HepG2 (cell line): ENCODE data around the gene CHRD. TPM values are rescaled to one million over a fixed set of nuclear protein-coding genes. Genes with fewer than 3 reads are reported as not detected.
A peak's percentile ranks its signal among the peaks of the same experiment; 100 is the strongest.

Source experiments
- CENPT ChIP-seq: sonication (generic); formaldehyde crosslinking; IDR thresholded peaks from 2 replicates; pipeline ENCODE4 v1.8.0; 2022; ENCODE audit warnings: low read depth, mild to moderate bottlenecking, moderate library complexity, missing genetic modification reagents
- FOXC1 ChIP-seq: sonication (generic); formaldehyde crosslinking; IDR thresholded peaks from 2 replicates; pipeline ENCODE4 v1.8.0; 2022; ENCODE audit warnings: mild to moderate bottlenecking, missing genetic modification reagents, borderline replicate concordance
- MEIS1 ChIP-seq: sonication (generic); formaldehyde crosslinking; IDR thresholded peaks from 2 replicates; pipeline ENCODE4 v1.9.0; 2021; ENCODE audit warnings: mild to moderate bottlenecking, missing genetic modification reagents, moderate library complexity, borderline replicate concordance
- NR0B2 ChIP-seq: sonication (generic); formaldehyde crosslinking; IDR thresholded peaks from 2 replicates; pipeline ENCODE4 v1.4.0; 2020; ENCODE audit warnings: mild to moderate bottlenecking, missing genetic modification reagents
- PATZ1 ChIP-seq: sonication (generic); formaldehyde crosslinking; IDR thresholded peaks from 2 replicates; pipeline ENCODE4 v1.4.0; 2020; ENCODE audit warnings: missing genetic modification reagents
- RELA ChIP-seq: sonication (generic); formaldehyde crosslinking; IDR thresholded peaks from 2 replicates; pipeline ENCODE4 v1.4.0; 2020; ENCODE audit warnings: missing genetic modification reagents
- TEAD3 ChIP-seq: optimal IDR thresholded peaks from 2 replicates; pipeline ENCODE3; 2016; ENCODE audit warnings: borderline replicate concordance
- THAP11 ChIP-seq: IDR thresholded peaks from 2 replicates; pipeline ENCODE4 v1.6.1; 2016; ENCODE audit warnings: missing biosample characterization, missing genetic modification reagents
- XRCC5 ChIP-seq: fragments of 200-400 bp; formaldehyde crosslinking; optimal IDR thresholded peaks from 2 replicates; pipeline ENCODE3; 2017; ENCODE audit warnings: mild to moderate bottlenecking, low read length
- ZFY ChIP-seq: sonication (generic); formaldehyde crosslinking; IDR thresholded peaks from 2 replicates; pipeline ENCODE4 v1.4.0; 2020; ENCODE audit warnings: missing genetic modification reagents
- ZNF230 ChIP-seq: sonication (generic); formaldehyde crosslinking; IDR thresholded peaks from 2 replicates; pipeline ENCODE4 v1.4.0; 2020; ENCODE audit warnings: mild to moderate bottlenecking, missing genetic modification reagents
- ZNF710 ChIP-seq: sonication (generic); formaldehyde crosslinking; IDR thresholded peaks from 2 replicates; pipeline ENCODE4 v1.5.0; 2020; ENCODE audit warnings: mild to moderate bottlenecking, missing genetic modification reagents, borderline replicate concordance
- ZNF768 ChIP-seq: sonication (generic); formaldehyde crosslinking; IDR thresholded peaks from 2 replicates; pipeline ENCODE4 v1.4.0; 2020; ENCODE audit warnings: missing genetic modification reagents
- ZNF891 ChIP-seq: sonication (generic); formaldehyde crosslinking; IDR thresholded peaks from 2 replicates; pipeline ENCODE4 v1.5.0; 2020; ENCODE audit warnings: mild to moderate bottlenecking, missing genetic modification reagents
- polyA plus RNA-seq, 8 experiments: library from polyadenylated mRNA; depleted of rRNA in 3 of 8; stranded (reverse) in 7 of 8; unstranded in 1 of 8; fragments of >200 nt; fragmentation: Illumina TruSeq in 4 of 8; extraction: Trizol in 4 of 8; gene quantifications; 2 replicates each; pipeline versions ENCODE4 v1.2.1 to v1.2.3, GENCODE V29; 2011 to 2016; ENCODE audit warnings: low read depth in 4 of 8, missing spikeins in 1 of 8, mixed read lengths in 1 of 8; ENCODE audit not compliant: insufficient read depth in 1 of 8
- total RNA-seq, 5 experiments: library from RNA; depleted of rRNA; stranded (reverse); fragments of >200 nt; fragmentation: Illumina TruSeq; extraction: Trizol; gene quantifications; 2 replicates each; pipeline ENCODE4 v1.2.3, GENCODE V29; 2016; ENCODE audit warnings: low read depth in 1 of 5
- TF ChIP-seq, protein P1 (sequence below): sonication (generic); formaldehyde crosslinking; IDR thresholded peaks from 2 replicates; pipeline ENCODE4 v1.4.0; 2020; ENCODE audit warnings: mild to moderate bottlenecking, missing genetic modification reagents
- TF ChIP-seq, protein P2 (sequence below): sonication (generic); formaldehyde crosslinking; IDR thresholded peaks from 2 replicates; pipeline ENCODE4 v1.4.0; 2020; ENCODE audit warnings: missing genetic modification reagents

Gene CHRD
- total and polyA plus RNA-seq, 2 of the 13 experiments (the other 11 are each of a cell fraction or from before 2014, with no cell fraction given), result 22.2 to 35.2 TPM

DNA sequence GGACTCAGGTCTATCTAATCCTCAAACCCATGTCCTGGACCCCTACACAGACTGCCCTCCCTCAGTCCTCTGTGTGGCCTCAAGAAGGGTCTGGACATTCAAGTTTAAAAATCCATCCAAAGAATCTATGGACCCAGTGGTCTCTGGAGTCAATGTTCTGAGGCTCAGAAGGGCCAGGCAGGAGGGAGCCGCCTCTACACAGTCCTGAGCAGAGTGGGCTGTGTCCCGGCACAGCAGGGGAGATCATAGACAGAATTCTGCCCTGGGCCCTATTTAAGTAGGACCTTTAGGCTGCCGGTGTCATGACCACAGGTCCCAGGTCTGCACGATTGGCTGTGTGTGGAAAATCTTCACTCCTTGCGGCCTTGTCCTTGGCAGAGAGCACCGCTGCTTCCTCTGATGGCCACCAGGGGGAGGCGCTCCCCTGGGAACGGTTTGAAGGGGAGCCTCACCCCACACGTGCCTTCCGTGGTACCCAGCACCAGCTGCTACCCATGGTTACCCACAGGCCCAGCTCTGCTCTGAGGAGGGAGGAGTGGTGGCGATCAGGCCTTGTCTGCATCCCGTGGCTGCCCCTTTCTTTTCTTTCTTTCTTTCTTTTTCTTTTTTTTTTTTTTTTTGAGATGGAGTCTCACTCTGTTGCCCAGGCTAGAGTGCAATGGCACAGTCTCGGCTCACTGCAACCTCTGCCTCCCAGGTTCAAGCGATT lies 37.9 kb downstream of the CHRD start (continued):
- TF ChIP-seq NR0B2 (CRISPR knock-in tag), result 0 out of 2 replicates have a peak, but pooled peaks have one; percentile 39
- TF ChIP-seq RELA, result no peak
- TF ChIP-seq ZFY (CRISPR knock-in tag), result peak; percentile 63
- no peak for TF ChIP-seq ZNF230 (CRISPR knock-in tag)
- TF ChIP-seq, protein P1, sequence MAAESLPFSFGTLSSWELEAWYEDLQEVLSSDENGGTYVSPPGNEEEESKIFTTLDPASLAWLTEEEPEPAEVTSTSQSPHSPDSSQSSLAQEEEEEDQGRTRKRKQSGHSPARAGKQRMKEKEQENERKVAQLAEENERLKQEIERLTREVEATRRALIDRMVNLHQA, result no peak
- peak; percentile 48; the same call in 1 of the 2 replicates for TF ChIP-seq THAP11 (CRISPR knock-in tag)
- 0 out of 2 replicates have a peak, but pooled peaks have one; percentile 49 for TF ChIP-seq FOXC1 (CRISPR knock-in tag)
- TF ChIP-seq MEIS1 (CRISPR knock-in tag), result no peak
- 0 out of 2 replicates have a peak, but pooled peaks have one; percentile 42 for TF ChIP-seq ZNF891 (CRISPR knock-in tag)
- peak; percentile 22 for TF ChIP-seq TEAD3
- TF ChIP-seq CENPT (CRISPR knock-in tag), result no peak
- TF ChIP-seq, protein P2, sequence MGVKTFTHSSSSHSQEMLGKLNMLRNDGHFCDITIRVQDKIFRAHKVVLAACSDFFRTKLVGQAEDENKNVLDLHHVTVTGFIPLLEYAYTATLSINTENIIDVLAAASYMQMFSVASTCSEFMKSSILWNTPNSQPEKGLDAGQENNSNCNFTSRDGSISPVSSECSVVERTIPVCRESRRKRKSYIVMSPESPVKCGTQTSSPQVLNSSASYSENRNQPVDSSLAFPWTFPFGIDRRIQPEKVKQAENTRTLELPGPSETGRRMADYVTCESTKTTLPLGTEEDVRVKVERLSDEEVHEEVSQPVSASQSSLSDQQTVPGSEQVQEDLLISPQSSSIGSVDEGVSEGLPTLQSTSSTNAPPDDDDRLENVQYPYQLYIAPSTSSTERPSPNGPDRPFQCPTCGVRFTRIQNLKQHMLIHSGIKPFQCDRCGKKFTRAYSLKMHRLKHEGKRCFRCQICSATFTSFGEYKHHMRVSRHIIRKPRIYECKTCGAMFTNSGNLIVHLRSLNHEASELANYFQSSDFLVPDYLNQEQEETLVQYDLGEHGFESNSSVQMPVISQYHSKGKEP (CRISPR knock-in tag), result no peak
- TF ChIP-seq XRCC5, result peak; percentile 79
- TF ChIP-seq PATZ1 (CRISPR knock-in tag), result peak; percentile 33; the same call in 1 of the 2 replicates
- peak; percentile 49; the same call in 1 of the 2 replicates for TF ChIP-seq ZNF768 (CRISPR knock-in tag)
- 0 out of 2 replicates have a peak, but pooled peaks have one; percentile 30 for TF ChIP-seq ZNF710 (CRISPR knock-in tag)
